K562 (cell line): ENCODE data around the gene BAG1. TPM values are rescaled to one million over a fixed set of nuclear protein-coding genes. Genes with fewer than 3 reads are reported as not detected.

Source experiments
- ATAC-seq: fragments of 200-7000 bp; cut with Tn5 transposase; 3 replicates; pipeline ENCODE4 v1.9.1; 2020; ENCODE audit warnings: moderate library complexity
- BruUV-seq: library from RNA; stranded (reverse); fragments of 400-500 nt; replicated peaks from 2 replicates; lab custom pipeline; 2021; lab: Mats Ljungman, UMichigan
- CTCF ChIA-PET: fragments of 300-600 bp; formaldehyde crosslinking; extraction: SDS; loops from one replicate; lab custom pipeline; 2021; ENCODE audit warnings: low intra/inter-chr PET ratio; lab: Yijun Ruan, JAX
- POLR2A ChIA-PET: fragments of 300-600, 350-650 bp; sonication (Branson Sonifier 250); formaldehyde crosslinking; extraction: SDS; loops from one replicate; lab custom pipeline; 2021; ENCODE audit warnings: antibody characterized with exemption, inconsistent platforms; lab: Yijun Ruan, JAX
- DNase-seq, 4 experiments: peaks; one replicate each; pipeline versions ENCODE4 v3.0.0 to v3.0.0-alpha.2; 2011 to 2018; ENCODE audit warnings: low spot score in 3 of 4, mixed read lengths in 3 of 4; ENCODE audit errors: extremely low read depth in 1 of 4
- FAIRE-seq: peaks from 2 replicates; lab custom pipeline; 2011; peaks lifted over from hg19 to GRCh38; lab: Jason Lieb, UNC
- H2AFZ ChIP-seq: 2 replicates; pipeline ENCODE4 v1.6.0; 2011; ENCODE audit warnings: low read depth, low read length, control low read depth, inconsistent platforms
- H3K27ac ChIP-seq: fragments of 200-600 bp; 3 replicates; pipeline ENCODE4 v1.8.0; 2011; ENCODE audit warnings: low read depth, mild to moderate bottlenecking, control low read depth, inconsistent platforms, low read length, moderate library complexity, mixed read lengths; ENCODE audit errors: extremely low read depth
- H3K27me3 ChIP-seq, 2 experiments: fragments of 300-600 bp in 1 of 2; 2 replicates in 1 of 2; 3 replicates in 1 of 2; pipeline versions ENCODE4 v1.6.0 to v1.8.0; 2011; ENCODE audit warnings: inconsistent platforms in 2 of 2, low read length in 2 of 2, mild to moderate bottlenecking in 1 of 2, mixed read lengths in 1 of 2, moderate library complexity in 1 of 2; ENCODE audit not compliant: control insufficient read depth in 2 of 2, insufficient read depth in 2 of 2
- H3K36me3 ChIP-seq: fragments of 300-600 bp; 3 replicates; pipeline ENCODE4 v1.8.0; 2011; ENCODE audit warnings: mild to moderate bottlenecking, low read length, inconsistent platforms; ENCODE audit not compliant: control insufficient read depth, insufficient read depth
- H3K4me1 ChIP-seq, 2 experiments: fragments of 200-600 bp in 1 of 2; replicated peaks in 1 of 2; 2 replicates in 1 of 2; 3 replicates in 1 of 2; pipeline versions ENCODE4 v1.5.1 to v1.8.0; 2011; ENCODE audit warnings: inconsistent platforms in 2 of 2, low read length in 2 of 2, mild to moderate bottlenecking in 1 of 2, mixed read lengths in 1 of 2, moderate library complexity in 1 of 2; ENCODE audit not compliant: control insufficient read depth in 2 of 2, insufficient read depth in 2 of 2
- H3K4me2 ChIP-seq: 2 replicates; pipeline ENCODE4 v1.6.1; 2011; ENCODE audit warnings: low read length, control low read depth, inconsistent platforms, mixed read lengths; ENCODE audit not compliant: insufficient read depth
- H3K4me3 ChIP-seq: fragments of 200-600 bp; sonication (generic), shearing (Covaris generic); 2 replicates; pipeline ENCODE4 v1.5.1; 2016; ENCODE audit warnings: control low read depth, inconsistent platforms
- H3K79me2 ChIP-seq: fragments of 200-600 bp; 3 replicates; pipeline ENCODE4 v1.8.0; 2011; ENCODE audit warnings: low read length, inconsistent platforms; ENCODE audit not compliant: control insufficient read depth, insufficient read depth
- H3K9ac ChIP-seq, 2 experiments: 2 replicates each; pipeline versions ENCODE4 v1.6.0 to v1.6.1; 2011; ENCODE audit warnings: low read depth in 2 of 2, low read length in 2 of 2, control low read depth in 1 of 2, inconsistent platforms in 1 of 2, mild to moderate bottlenecking in 1 of 2, mixed read lengths in 1 of 2; ENCODE audit not compliant: insufficient read depth in 1 of 2
- H3K9me1 ChIP-seq: one replicate; pipeline ENCODE4 v1.6.0; 2011; ENCODE audit warnings: inconsistent platforms, mild to moderate bottlenecking, low read length, moderate library complexity; ENCODE audit not compliant: control insufficient read depth, insufficient read depth
- H3K9me3 ChIP-seq: replicated peaks from 2 replicates; pipeline ENCODE4 v1.5.1; 2011; ENCODE audit warnings: low read depth, low read length, inconsistent platforms; ENCODE audit not compliant: control insufficient read depth, insufficient read depth
- H4K20me1 ChIP-seq: replicated peaks from 2 replicates; pipeline ENCODE4 v1.6.1; 2011; ENCODE audit warnings: low read length, inconsistent platforms, mixed read lengths; ENCODE audit not compliant: control insufficient read depth, insufficient read depth
- ARHGAP35 ChIP-seq: fragments of 450-650 bp; IDR thresholded peaks from 2 replicates; pipeline ENCODE4 v1.6.1; 2018; ENCODE audit not compliant: partially characterized antibody
- FOXA1 ChIP-seq: fragments of 450-650 bp; IDR thresholded peaks from 2 replicates; pipeline ENCODE4 v1.6.1; 2016; ENCODE audit warnings: mild to moderate bottlenecking, borderline replicate concordance
- GATAD2B ChIP-seq: fragments of 450-650 bp; IDR thresholded peaks from 2 replicates; pipeline ENCODE4 v1.6.1; 2017; ENCODE audit warnings: mild to moderate bottlenecking, borderline replicate concordance
- ILK ChIP-seq: fragments of 450-650 bp; IDR thresholded peaks from 2 replicates; pipeline ENCODE4 v1.6.1; 2016; ENCODE audit warnings: missing genetic modification characterization, low read depth, mild to moderate bottlenecking, missing compliant biosample characterization, moderate library complexity, borderline replicate concordance
- MAFG ChIP-seq: fragments of 450-650 bp; conservative IDR thresholded peaks from 2 replicates; pipeline ENCODE4 v1.6.1; 2016; ENCODE audit warnings: missing genetic modification characterization, missing compliant biosample characterization
- NCOA2 ChIP-seq, 2 experiments: fragments of 450-650 bp; IDR thresholded peaks; 2 replicates each; pipeline ENCODE4 v1.6.1; 2018; ENCODE audit warnings: mild to moderate bottlenecking in 2 of 2, moderate library complexity in 1 of 2; ENCODE audit not compliant: partially characterized antibody in 2 of 2
- PCBP2 ChIP-seq: fragments of 200-400 bp; formaldehyde crosslinking; IDR thresholded peaks from 2 replicates; pipeline ENCODE4 v1.6.1; 2018; ENCODE audit warnings: low read length, low read depth, mild to moderate bottlenecking, moderate library complexity; ENCODE audit not compliant: poor library complexity, severe bottlenecking
- RBM34 ChIP-seq: fragments of 200-400 bp; formaldehyde crosslinking; IDR thresholded peaks from 2 replicates; pipeline ENCODE4 v1.6.1; 2018; ENCODE audit warnings: low read length, borderline replicate concordance; ENCODE audit not compliant: insufficient read depth
- TCF7 ChIP-seq: sonication (generic); IDR thresholded peaks from 2 replicates; pipeline ENCODE4 v1.6.1; 2016; ENCODE audit warnings: antibody characterized with exemption, borderline replicate concordance
- ZNF3 ChIP-seq: fragments of 250-450 bp; sonication (Bioruptor Pico); IDR thresholded peaks from 2 replicates; pipeline ENCODE4 v1.5.0; 2021; ENCODE audit warnings: mild to moderate bottlenecking, moderate library complexity
- ZNF41 ChIP-seq: fragments of 250-450 bp; sonication (Bioruptor Pico); conservative IDR thresholded peaks from 2 replicates; pipeline ENCODE4 v1.4.0; 2020; ENCODE audit warnings: mild to moderate bottlenecking
- ZNF445 ChIP-seq: fragments of 250-450 bp; sonication (Bioruptor Pico); IDR thresholded peaks from 2 replicates; pipeline ENCODE4 v1.4.0; 2020; ENCODE audit warnings: low read depth, mild to moderate bottlenecking, moderate library complexity
- WGBS: fragments of 100-300 bp; shearing (Covaris generic); methylation state at CpG from one replicate; pipeline ENCODE4 v1.1.6; 2016; ENCODE audit warnings: low coverage, mixed read lengths; ENCODE audit not compliant: insufficient coverage; ENCODE audit errors: missing lambda C conversion rate; 5-methylcytosine and 5-hydroxymethylcytosine counted together
- in situ Hi-C: fragments of 300-500 bp; cut with MboI; formaldehyde crosslinking; loops from 4 replicates; pipeline ENCODE4 v1.15.0; 2018; ENCODE audit warnings: inconsistent platforms, mixed read lengths
- intact Hi-C: fragments of 100-400 bp; cut with micrococcal nuclease; formaldehyde crosslinking; loops from 2 replicates; pipeline ENCODE4 v1.14.2; 2022
- polyA plus RNA-seq, 8 experiments: library from polyadenylated mRNA; depleted of rRNA in 4 of 8; stranded (reverse) in 5 of 8; unstranded in 3 of 8; fragments of >200 nt; fragmentation: Nextera tagmentation in 2 of 8; fragmentation: Illumina TruSeq in 1 of 8; extraction: Ambion mirVana in 2 of 8; extraction: Trizol in 1 of 8; gene quantifications; 2 replicates each; pipeline versions ENCODE4 v1.2.1 to v1.2.3, GENCODE V29; 2011 to 2014; ENCODE audit warnings: inconsistent platforms in 1 of 8, missing spikeins in 1 of 8
- total RNA-seq, 7 experiments: library from RNA; depleted of rRNA in 6 of 7; stranded (reverse); fragments of >200 nt in 6 of 7; fragmentation: Illumina TruSeq in 2 of 7; extraction: Trizol in 2 of 7; gene quantifications; 2 replicates each; pipeline versions ENCODE4 v1.2.1 to v1.2.3, GENCODE V29; 2011 to 2021; ENCODE audit warnings: low replicate concordance in 1 of 7
- TF ChIP-seq, protein P1 (sequence below): fragments of 450-650 bp; formaldehyde crosslinking; IDR thresholded peaks from 2 replicates; pipeline ENCODE4 v1.4.0; 2020; ENCODE audit warnings: mild to moderate bottlenecking, moderate library complexity

The BAG1 gene
- total and polyA plus RNA-seq, 9 of the 15 experiments (the other 6 are each of a cell fraction or from before 2014, with no cell fraction given) = 9.7 to 106 (median 56.9) TPM

- no peak for FAIRE-seq
- Histone ChIP-seq H3K36me3 (peaks cover 91% of the 10 kb centered on the region), H3K27ac (no peak overlapping the region)
Observed at GRCh38 chr9:33310748-33311147, 46.2 kb upstream of the BAG1 start.

More at GRCh38 chr9:33310748-33311147, 46.2 kb upstream of the BAG1 start:
- WGBS = 68% methylated on average over 2 of the region's 2 CpGs
- in situ Hi-C loops (no loop called here), intact Hi-C loops (no loop called here)
- H3K27me3 ChIP-seq = no peaks in the 10 kb centered on the region
- H3K4me3 ChIP-seq = no peak overlapping the region
- ChIA-PET POLR2A (no interaction called here), CTCF (no interaction called here)
- no peak overlapping the region for H3K9ac ChIP-seq
- no peaks in the 10 kb centered on the region for H3K4me1 ChIP-seq
- DNase-seq (no peak), ATAC-seq (no peak)
- no peaks in the 10 kb centered on the region for H4K20me1 ChIP-seq
- H3K9me1 ChIP-seq = no peaks in the 10 kb centered on the region
- BruUV-seq = no TSS peak
- no peak overlapping the region for H2AFZ ChIP-seq
- no peak for TF ChIP-seq ILK (tag)
- no peak for TF ChIP-seq ZNF3 (CRISPR knock-in tag)
- TF ChIP-seq NCOA2 (IDR thresholded peaks at IDR 0.05; ENCODE audit: partially characterized antibody in 2 of 2) = no peak
- TF ChIP-seq FOXA1 = no peak
- TF ChIP-seq, protein P1, sequence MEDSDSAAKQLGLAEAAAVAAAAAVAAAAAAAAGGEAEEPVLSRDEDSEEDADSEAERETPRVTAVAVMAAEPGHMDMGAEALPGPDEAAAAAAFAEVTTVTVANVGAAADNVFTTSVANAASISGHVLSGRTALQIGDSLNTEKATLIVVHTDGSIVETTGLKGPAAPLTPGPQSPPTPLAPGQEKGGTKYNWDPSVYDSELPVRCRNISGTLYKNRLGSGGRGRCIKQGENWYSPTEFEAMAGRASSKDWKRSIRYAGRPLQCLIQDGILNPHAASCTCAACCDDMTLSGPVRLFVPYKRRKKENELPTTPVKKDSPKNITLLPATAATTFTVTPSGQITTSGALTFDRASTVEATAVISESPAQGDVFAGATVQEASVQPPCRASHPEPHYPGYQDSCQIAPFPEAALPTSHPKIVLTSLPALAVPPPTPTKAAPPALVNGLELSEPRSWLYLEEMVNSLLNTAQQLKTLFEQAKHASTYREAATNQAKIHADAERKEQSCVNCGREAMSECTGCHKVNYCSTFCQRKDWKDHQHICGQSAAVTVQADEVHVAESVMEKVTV (CRISPR knock-in tag) = no peak
- no peak for TF ChIP-seq ARHGAP35
- no peak for TF ChIP-seq ZNF41 (CRISPR knock-in tag)
- no peak for TF ChIP-seq PCBP2
- TF ChIP-seq TCF7 = no peak
- TF ChIP-seq RBM34 = no peak
- no peak for TF ChIP-seq GATAD2B
- TF ChIP-seq ZNF445 = no peak
- TF ChIP-seq MAFG (tag) = no peak
- TF ChIP-seq, all 486 proteins: peak for 0
- Histone ChIP-seq H3K79me2 (no peaks in the 10 kb centered on the region; the same call in 2 of the 3 replicates), H3K9me3 (no peaks in the 10 kb centered on the region), H3K4me2 (no peak overlapping the region)
